Stimulated activated CD8-positive, alpha-beta memory T cell treated with anti-CD3 and anti-CD28 coated beads, Interleukin-2, amount 100 ng/mL, for 1 hour (primary cell): ENCODE measurements around the gene CRIM1.

ENCODE experiments used
- DNase-seq, 2 donors: peaks; one replicate each; pipeline ENCODE4 v3.0.0-alpha.2; 2020; ENCODE audit warnings: low read depth in 2 of 2

CRIM1 gene

GRCh38 chr2:36520431-36520830, 164.9 kb downstream of the CRIM1 start:
- DNase-seq = no peak

GRCh38 chr2:36523153-36523552, 167.6 kb downstream of the CRIM1 start:
- DNase-seq = no peak

- no peak for DNase-seq
Observed at GRCh38 chr2:36525245-36525644, 169.7 kb downstream of the CRIM1 start.

GRCh38 chr2:36526226-36526625, 170.6 kb downstream of the CRIM1 start:
- DNase-seq = no peak

DNA sequence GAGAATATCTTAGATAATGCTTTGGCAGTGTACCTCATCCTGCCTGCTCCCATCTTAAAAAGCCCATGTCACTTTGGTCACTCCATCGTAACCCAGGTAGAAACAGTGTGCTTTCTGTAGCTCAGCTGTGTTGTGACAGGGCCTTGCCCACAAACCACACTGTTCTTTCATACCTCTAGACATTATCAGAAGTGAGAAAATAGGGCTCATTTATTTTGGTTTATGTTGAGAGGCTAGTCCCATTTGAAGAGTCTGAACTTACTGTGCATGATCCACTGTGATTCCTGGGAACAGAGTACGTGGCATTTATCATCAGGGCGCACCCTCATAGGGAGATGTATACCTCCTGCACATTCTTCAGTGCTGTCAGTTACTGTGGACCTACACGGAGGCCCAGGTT, 172.7 kb downstream of the CRIM1 start:
- no peak for DNase-seq

GRCh38 chr2:36528766-36529392, 173.3 kb downstream of the CRIM1 start:
- DNase-seq = no peak

GRCh38 chr2:36530178-36530982, 174.8 kb downstream of the CRIM1 start:
- DNase-seq = no peak

DNA sequence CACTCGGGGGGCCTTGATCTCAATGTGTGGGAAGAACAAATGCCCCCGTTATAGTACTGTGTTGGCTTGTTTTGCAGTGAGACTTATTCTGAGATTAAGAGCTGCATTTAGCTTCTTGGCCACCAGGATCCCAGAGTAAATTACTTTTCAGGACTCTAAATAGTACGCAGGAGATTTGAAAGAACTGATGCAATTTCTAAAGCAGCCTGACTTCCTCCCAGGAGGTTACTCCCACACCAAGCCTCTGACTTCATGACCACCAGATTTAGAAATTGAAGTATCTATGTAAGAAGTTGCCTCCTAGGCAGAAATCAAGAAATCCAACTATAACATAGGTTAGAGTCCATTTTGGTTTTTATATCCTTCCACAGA, 175.4 kb downstream of the CRIM1 start:
- DNase-seq = no peak

GRCh38 chr2:36534275-36534799, 178.8 kb downstream of the CRIM1 start:
- DNase-seq = no peak

- DNase-seq = no peak
Observed at GRCh38 chr2:36535099-36535498, 179.5 kb downstream of the CRIM1 start.

GRCh38 chr2:36536776-36537175, 181.2 kb downstream of the CRIM1 start:
- DNase-seq = no peak

- no peak for DNase-seq
Observed at GRCh38 chr2:36538335-36538734, 182.8 kb downstream of the CRIM1 start.

DNA sequence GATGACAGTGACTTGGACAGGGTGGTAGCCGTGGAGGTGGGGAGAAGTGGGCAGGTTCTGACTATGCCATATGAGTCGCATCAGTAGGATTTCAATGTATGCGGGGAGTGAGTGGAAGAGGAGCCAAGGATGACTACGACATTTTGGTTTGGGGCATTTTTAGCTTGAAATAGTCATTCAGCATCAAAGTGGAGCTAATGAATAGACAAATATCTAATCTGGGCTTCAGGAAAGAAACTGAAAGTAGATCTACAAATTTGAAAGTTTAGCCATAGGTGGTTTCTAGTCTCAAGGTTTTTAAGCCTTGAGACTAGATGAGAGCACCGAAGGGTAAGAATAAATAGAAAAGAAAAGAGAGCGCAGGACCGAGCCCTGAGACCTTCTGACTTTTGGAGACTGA, 184.1 kb downstream of the CRIM1 start:
- no peak for DNase-seq

GRCh38 chr2:36540986-36541754, 185.6 kb downstream of the CRIM1 start:
- DNase-seq = no peak

- no peak for DNase-seq
Observed at GRCh38 chr2:36541891-36542595, 186.5 kb downstream of the CRIM1 start.

DNA sequence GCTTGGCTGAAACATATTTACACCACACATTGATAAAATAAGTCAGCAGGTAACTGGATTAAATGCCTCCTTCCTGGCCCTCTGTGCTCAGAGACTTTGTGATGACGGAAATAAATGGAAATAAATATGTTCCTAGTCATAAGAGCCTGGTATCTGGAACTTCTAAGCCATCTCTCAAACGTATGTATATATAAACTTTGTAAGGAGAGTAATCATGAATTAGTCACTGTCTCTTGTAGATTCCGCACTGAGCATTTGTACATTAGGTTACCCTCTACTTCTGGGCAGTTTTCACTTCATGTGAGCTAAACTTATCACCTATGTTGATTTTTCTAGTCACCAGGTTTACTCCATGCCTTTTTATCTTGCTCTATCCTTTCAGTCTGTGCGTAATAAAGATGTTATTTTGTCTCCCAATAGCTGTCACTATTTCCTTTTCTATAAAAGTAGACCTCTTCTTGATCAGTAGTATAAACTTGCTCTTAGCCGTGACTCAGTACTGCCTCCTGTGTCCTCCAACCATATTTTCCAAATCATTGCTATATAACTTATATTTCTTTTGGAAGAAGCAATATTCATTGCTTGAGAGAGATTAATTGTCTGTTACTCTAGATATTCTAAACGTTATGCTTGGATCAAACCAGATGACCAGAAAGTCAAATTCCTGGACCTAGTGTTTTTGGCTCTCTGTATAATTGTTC, 189.2 kb downstream of the CRIM1 start:
- DNase-seq = no peak

DNA sequence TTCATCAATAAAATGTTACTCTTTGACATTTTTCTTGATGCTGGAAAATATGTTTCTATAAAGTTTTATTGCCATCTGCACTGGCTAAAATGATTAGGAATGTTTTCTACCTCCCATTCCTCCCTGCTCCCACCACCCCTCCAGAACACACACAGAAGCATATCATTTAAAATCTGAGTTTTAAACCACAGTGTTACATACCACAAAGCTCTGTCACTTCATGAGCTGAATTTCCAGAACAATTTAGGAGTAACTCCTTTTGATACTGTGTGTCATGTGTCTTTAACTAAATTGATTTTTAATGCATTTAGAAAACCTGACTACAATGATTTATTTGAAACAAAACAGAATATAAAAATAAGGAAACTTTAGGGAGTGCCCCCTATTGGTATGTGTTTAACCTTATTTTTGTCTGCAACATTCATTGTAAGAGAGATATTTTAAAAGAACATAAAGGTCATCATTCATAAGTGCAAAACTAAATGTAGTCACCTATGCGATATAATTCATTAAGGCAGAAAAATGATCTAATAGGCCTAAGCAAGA, 190.4 kb downstream of the CRIM1 start:
- DNase-seq = no peak

GRCh38 chr2:36547906-36548305, 192.3 kb downstream of the CRIM1 start:
- DNase-seq = no peak

GRCh38 chr2:36549165-36549574, 193.6 kb downstream of the CRIM1 start:
- no peak for DNase-seq

DNA sequence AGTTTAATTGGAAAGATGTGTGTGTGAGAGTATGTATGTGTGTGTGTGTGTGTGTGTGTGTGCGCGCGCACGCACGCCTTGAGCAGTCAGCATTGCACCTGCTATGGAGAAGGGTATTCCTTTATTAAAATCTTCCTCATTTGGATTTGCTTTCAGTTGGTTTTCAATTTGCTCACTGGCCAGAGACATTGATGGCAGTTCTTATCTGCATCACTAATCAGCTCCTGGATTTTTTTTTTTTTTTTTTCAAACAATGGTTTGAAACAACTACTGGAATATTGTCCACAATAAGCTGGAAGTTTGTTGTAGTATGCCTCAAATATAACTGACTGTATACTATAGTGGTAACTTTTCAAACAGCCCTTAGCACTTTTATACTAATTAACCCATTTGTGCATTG, 194.4 kb downstream of the CRIM1 start:
- DNase-seq = no peak

DNA sequence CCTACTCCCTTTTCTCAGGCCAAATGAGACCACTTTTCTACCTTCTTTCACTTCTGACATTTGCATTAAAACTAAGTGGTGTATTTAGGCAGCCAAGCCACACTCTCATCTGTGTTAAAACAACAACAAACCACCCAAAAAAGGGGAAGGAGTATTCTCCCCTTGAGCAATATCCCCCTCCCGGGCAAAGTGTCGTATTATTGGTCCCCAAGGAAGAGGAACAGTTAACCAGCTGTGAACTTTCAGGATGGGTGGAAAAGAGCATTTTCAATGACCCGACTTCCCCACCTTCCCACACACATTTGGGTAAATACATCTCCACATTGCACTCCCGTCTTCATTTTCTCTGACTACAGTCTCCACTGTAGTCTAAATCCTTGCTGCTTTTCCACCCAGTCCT, 198.1 kb downstream of the CRIM1 start:
- no peak for DNase-seq
